Stimulated activated CD8-positive, alpha-beta memory T cell treated with anti-CD3 and anti-CD28 coated beads, Interleukin-15, amount 100 ng/mL, for 24 hours (primary cell): ENCODE data around the gene SMARCD3.

ENCODE experiments used
- DNase-seq: peaks from one replicate; pipeline ENCODE4 v3.0.0-alpha.2; 2020; ENCODE audit warnings: low read depth

The SMARCD3 gene

DNA sequence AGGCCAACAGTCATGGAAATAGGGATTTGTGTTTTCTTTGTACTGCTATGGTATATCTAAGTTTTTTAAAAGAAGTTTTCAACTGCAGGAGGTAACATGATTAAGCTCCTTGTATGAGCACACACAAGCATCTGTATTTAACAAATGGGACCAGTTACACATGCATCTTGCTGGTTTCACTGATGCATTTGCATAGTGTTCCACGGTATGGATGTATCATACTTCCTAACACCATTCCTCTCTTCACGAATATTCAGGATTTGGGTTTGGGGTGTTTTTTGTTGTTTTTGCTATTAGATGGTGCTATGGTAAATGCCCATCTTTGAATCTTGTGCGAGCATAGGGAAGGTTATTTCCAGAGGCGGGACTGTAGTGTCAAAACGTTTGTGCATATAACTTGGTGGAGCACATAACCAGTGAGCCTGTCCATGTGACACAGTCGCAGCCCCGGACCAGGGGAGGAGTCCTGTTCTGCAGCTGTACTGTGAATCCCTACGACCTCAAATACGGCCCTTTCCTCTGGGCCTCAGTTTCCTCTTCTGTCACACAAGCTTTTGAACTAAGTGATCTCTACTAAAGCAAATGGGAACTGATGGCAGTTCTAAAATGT lies 40.1 kb downstream of the SMARCD3 start:
- no peak for DNase-seq

- DNase-seq, result no peak
Measured at GRCh38 chr7:151207804-151208203, 40.7 kb downstream of the SMARCD3 start.

GRCh38 chr7:151207315-151207714 lies 41.2 kb downstream of the SMARCD3 start:
- DNase-seq, result no peak

GRCh38 chr7:151206914-151207313 lies 41.6 kb downstream of the SMARCD3 start:
- DNase-seq, result no peak

GRCh38 chr7:151205730-151206129 lies 42.8 kb downstream of the SMARCD3 start:
- DNase-seq, result no peak

- DNase-seq, result no peak
Measured at GRCh38 chr7:151204383-151205032, 44.0 kb downstream of the SMARCD3 start.

DNA sequence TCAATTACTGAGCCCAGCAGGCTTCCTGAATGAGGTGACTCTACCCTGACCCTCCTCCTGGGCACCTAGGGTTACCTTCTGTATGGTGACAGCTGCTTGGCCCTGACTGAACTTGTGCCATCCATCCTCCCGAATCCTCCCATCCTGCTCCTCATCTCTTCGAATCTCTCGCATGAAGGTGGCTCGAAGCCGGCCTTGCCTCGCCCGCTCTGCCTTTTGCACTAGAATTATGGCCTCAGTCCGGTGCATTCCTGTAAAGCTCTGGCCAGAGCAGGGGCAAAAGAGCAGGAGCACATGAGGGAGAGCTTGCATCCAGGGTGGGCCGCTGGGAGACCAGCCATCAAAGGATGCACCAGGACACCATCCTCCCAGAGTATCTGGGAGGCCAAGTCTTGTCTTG lies 45.7 kb downstream of the SMARCD3 start:
- DNase-seq, result no peak

- no peak for DNase-seq
Measured at GRCh38 chr7:151201751-151202150, 46.7 kb downstream of the SMARCD3 start.

GRCh38 chr7:151201344-151201743 lies 47.1 kb downstream of the SMARCD3 start:
- DNase-seq, result no peak

GRCh38 chr7:151198945-151199848 lies 49.3 kb downstream of the SMARCD3 start:
- no peak for DNase-seq

DNA sequence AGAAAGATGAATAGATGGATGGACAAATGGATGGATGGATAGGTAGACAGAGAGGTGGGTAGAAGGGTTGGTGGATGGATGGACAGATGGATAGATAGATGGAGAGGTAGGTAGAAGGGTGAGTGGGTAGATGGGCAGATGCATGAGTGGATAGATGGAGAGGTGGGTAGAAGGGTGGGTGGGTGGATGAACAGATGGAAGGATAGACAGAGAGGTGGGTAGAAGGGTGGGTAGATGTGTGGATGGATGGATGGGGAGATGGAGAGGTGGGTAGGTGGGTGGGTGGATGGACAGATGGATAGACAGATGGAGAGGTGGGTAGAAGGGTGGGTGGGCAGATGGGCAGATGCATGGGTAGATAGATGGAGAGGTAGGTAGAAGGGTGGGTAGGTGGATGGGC lies 50.6 kb downstream of the SMARCD3 start:
- DNase-seq, result no peak

DNA sequence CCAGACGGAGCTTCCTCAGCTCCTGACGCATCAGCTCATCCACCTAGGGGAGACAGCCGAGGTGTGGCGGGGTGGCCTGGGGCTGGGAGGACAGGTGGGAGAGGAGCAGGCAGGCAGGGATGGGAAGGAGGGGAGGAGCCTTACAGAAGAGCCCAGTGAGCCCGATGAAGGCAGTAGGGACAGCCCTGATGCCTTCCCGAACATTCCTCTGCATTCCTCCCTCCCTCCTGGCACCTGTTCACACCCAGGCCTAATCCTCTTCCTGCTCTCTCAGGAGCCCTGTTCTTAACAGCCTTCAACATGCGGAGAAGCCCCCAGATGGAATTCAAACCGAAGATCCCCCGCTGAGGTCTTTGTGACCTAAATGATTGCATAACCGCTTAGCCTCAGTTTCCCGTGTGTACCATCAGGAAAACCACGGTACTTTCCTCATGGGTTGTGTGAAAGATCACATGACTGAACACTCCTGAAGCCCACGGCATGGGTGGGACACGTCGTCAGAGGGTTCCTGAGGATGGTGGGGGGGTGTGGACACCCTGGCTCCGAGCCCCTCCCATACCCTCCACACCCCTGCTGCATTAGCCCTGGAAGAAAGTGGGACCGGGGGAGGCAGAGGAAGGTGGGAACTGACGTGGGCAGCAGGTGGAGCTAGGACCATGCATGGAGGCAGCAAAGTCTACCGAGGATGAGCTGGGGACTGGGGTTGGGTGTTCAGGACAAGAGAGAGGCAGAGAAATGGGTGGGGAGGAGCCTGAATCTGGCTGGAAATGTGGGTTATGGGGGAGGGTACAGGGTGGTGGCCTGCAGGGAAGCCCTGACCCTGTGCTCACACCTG lies 52.7 kb downstream of the SMARCD3 start:
- no peak for DNase-seq

- no peak for DNase-seq
Measured at GRCh38 chr7:151194188-151194587, 54.3 kb downstream of the SMARCD3 start.

- no peak for DNase-seq
Measured at GRCh38 chr7:151193203-151193978, 55.1 kb downstream of the SMARCD3 start.

- no peak for DNase-seq
Measured at GRCh38 chr7:151192002-151192539, 56.4 kb downstream of the SMARCD3 start.

DNA sequence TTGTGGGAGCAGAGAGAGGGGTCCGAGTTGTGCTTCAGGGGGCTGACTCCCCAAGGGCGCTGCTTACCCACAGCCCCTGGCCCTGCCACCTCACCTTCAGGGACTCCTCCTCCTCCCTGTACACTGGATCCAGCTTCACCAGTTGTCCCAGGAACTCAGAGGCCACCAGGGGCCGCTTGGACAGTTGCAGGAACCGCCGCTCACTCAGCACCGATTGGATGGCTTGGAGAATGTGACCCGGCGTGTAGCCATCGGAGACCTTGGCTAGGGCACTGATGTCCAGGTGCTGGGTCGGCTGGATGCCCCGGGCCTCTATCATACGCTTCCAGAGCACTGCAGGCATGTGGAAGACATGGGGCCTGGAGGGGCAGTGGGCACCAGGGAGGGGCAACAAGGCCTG lies 57.0 kb downstream of the SMARCD3 start:
- no peak for DNase-seq

GRCh38 chr7:151189038-151189437 lies 59.5 kb downstream of the SMARCD3 start:
- no peak for DNase-seq
